Gastrocnemius medialis (tissue), 4 donors: ENCODE results near the gene ZDHHC7.

Experiments used
- POLR2A ChIP-seq, 2 donors: fragments of 450-650 bp; IDR thresholded peaks; one replicate each; pipeline ENCODE4 v1.6.1; 2017; ENCODE audit warnings: antibody characterized with exemption in 2 of 2, mild to moderate bottlenecking in 2 of 2, moderate library complexity in 2 of 2
- TF ChIP-seq, protein P1 (sequence below), 5 experiments: fragments of 450-650 bp in 3 of 5; fragments of 200-600 bp in 2 of 5; sonication (generic) in 2 of 5; IDR thresholded peaks in 4 of 5; conservative IDR thresholded peaks in 1 of 5; 1 replicate in 4 of 5; 2 replicates in 1 of 5; pipeline ENCODE4 v1.5.1; 2016 to 2019; ENCODE audit warnings: antibody characterized with exemption in 5 of 5, mild to moderate bottlenecking in 3 of 5, moderate library complexity in 3 of 5

DNA sequence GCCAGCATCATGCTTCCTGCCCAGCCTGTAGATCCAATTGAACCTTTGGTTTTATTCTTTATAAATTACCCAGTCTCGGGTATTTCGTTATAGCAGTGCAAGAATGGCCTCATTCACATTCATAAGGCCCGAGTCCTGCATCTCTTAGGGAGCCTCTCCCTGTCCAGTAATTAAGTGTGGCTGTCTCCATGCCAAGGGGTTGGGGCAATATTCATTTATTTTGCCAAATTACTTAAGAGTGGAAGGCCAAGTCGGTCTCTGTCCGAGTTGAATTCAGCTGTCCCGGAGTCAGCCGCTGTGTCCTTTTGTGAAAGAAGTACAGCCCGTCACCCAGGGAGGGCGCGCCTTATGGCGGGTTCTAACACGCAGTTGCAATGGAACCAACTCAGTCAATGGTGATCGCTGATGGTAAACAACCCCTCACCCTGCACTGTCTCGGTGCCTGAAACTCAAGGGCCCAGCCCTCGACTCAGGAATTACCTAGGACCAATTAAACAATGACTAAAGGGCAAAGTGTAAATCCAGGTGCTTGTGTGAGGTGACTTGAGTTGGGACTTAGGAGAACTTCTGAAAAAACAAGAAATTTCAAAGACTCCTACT is 38.5 kb upstream of the ZDHHC7 start:
- TF ChIP-seq, protein P1, sequence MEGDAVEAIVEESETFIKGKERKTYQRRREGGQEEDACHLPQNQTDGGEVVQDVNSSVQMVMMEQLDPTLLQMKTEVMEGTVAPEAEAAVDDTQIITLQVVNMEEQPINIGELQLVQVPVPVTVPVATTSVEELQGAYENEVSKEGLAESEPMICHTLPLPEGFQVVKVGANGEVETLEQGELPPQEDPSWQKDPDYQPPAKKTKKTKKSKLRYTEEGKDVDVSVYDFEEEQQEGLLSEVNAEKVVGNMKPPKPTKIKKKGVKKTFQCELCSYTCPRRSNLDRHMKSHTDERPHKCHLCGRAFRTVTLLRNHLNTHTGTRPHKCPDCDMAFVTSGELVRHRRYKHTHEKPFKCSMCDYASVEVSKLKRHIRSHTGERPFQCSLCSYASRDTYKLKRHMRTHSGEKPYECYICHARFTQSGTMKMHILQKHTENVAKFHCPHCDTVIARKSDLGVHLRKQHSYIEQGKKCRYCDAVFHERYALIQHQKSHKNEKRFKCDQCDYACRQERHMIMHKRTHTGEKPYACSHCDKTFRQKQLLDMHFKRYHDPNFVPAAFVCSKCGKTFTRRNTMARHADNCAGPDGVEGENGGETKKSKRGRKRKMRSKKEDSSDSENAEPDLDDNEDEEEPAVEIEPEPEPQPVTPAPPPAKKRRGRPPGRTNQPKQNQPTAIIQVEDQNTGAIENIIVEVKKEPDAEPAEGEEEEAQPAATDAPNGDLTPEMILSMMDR (IDR thresholded peaks at IDR 0.05 in 4 of 5, conservative IDR thresholded peaks at IDR 0.05 in 1 of 5), result no peak
- TF ChIP-seq POLR2A (IDR thresholded peaks at IDR 0.05), result no peak
